Mesothelial cell of epicardium (in vitro differentiated cells): Measurements from ENCODE around the gene IVD. TPM values are rescaled to one million over a fixed set of nuclear protein-coding genes. Genes with fewer than 3 reads are reported as not detected.

Experiments
- DNase-seq, 2 experiments: peaks; one replicate each; pipeline ENCODE4 v3.0.0; 2021; ENCODE audit warnings: low spot score in 2 of 2; ENCODE audit not compliant: unreplicated experiment in 2 of 2
- H3K27ac Mint-ChIP-seq: 2 replicates; pipeline ENCODE4 v1.8.0; 2021; ENCODE audit warnings: mixed read lengths
- H3K27me3 Mint-ChIP-seq: 2 replicates; pipeline ENCODE4 v1.8.0; 2021; ENCODE audit warnings: low read depth, mixed read lengths
- H3K36me3 Mint-ChIP-seq: 2 replicates; pipeline ENCODE4 v1.8.0; 2021; ENCODE audit warnings: mixed read lengths
- H3K4me1 Mint-ChIP-seq: 2 replicates; pipeline ENCODE4 v1.8.0; 2021; ENCODE audit warnings: mixed read lengths
- H3K4me3 Mint-ChIP-seq: 2 replicates; pipeline ENCODE4 v1.8.0; 2021; ENCODE audit warnings: mild to moderate bottlenecking, moderate library complexity, mixed read lengths
- H3K9me3 Mint-ChIP-seq: 2 replicates; pipeline ENCODE4 v1.8.0; 2021; ENCODE audit warnings: mixed read lengths
- total RNA-seq: library from RNA; stranded (reverse); gene quantifications from 3 replicates; pipeline ENCODE4 v1.2.1, GENCODE V29; 2021
- TF ChIP-seq, protein P1 (sequence below): fragments of 200-600 bp; sonication (generic); IDR thresholded peaks from one replicate; pipeline ENCODE4 v1.5.0; 2021; ENCODE audit warnings: antibody characterized with exemption; ENCODE audit not compliant: unreplicated experiment

IVD gene
- total RNA-seq, 1 donor from 2014 or later = 117 TPM

DNA sequence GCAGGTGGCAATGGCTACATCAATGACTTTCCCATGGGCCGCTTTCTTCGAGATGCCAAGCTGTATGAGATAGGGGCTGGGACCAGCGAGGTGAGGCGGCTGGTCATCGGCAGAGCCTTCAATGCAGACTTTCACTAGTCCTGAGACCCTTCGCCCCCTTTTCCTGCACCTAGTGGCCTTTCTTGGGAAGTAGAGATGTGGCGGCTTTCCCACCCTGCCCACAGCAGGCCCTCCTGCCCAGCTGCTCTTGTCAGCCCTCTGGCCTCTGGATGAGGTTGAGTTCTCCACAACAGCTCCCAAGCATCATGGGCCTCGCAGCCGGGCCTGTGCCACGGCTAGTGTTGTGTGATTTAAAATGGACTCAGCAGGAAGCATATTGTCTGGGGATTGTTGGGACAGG lies 12.5 kb downstream of the IVD start:
- TF ChIP-seq, protein P1, sequence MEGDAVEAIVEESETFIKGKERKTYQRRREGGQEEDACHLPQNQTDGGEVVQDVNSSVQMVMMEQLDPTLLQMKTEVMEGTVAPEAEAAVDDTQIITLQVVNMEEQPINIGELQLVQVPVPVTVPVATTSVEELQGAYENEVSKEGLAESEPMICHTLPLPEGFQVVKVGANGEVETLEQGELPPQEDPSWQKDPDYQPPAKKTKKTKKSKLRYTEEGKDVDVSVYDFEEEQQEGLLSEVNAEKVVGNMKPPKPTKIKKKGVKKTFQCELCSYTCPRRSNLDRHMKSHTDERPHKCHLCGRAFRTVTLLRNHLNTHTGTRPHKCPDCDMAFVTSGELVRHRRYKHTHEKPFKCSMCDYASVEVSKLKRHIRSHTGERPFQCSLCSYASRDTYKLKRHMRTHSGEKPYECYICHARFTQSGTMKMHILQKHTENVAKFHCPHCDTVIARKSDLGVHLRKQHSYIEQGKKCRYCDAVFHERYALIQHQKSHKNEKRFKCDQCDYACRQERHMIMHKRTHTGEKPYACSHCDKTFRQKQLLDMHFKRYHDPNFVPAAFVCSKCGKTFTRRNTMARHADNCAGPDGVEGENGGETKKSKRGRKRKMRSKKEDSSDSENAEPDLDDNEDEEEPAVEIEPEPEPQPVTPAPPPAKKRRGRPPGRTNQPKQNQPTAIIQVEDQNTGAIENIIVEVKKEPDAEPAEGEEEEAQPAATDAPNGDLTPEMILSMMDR = no peak
- Mint-ChIP-seq H3K36me3 (peaks cover 18% of the 10 kb centered on the region), H3K4me1 (peaks cover 16% of the 10 kb centered on the region), H3K9me3 (no peaks in the 10 kb centered on the region), H3K27me3 (no peaks in the 10 kb centered on the region), H3K4me3 (no peak overlapping the region), H3K27ac (no peak overlapping the region)
- no peak for DNase-seq

DNA sequence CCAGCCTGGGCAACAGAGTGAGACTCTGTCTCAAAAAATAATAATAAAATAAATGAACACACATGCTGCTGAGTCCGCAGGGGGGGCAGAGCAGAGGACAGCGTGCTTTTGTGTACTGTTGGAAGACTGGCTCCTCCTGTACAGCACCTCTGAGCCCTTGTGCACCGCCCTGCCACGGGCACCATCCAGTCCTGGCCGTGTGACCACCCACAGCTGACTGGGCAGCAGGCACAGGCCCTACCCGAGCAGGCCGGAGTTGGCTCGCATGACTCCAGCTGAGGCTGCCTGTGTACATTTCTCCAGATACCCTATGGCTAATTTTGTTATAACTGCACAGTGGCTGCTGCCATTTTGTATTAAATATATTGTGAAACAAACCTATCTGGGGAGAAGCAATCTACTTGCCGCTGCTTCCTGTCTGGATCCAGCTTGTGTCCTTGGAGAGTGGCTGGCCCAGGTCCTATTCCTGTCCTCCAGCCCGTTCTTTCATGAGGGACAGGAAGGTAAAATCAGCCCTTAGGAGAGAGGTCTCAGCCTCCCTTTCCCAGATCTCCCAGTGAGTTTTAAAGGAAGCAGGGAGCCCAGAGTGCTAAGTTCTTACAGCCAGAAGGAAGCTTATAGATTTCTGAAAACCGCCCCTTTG lies 14.6 kb downstream of the IVD start:
- Mint-ChIP-seq H3K4me1 (peaks cover 16% of the 10 kb centered on the region), H3K36me3 (peaks cover 10% of the 10 kb centered on the region), H3K27ac (no peak overlapping the region), H3K4me3 (no peak overlapping the region), H3K27me3 (no peaks in the 10 kb centered on the region), H3K9me3 (no peaks in the 10 kb centered on the region)
- DNase-seq = no peak
- TF ChIP-seq, protein P1 = no peak

GRCh38 chr15:40420793-40421192 lies 15.2 kb downstream of the IVD start:
- Mint-ChIP-seq H3K9me3 (no peaks in the 10 kb centered on the region), H3K4me3 (no peak overlapping the region), H3K27ac (no peak overlapping the region), H3K36me3 (peaks cover 7% of the 10 kb centered on the region), H3K27me3 (no peaks in the 10 kb centered on the region), H3K4me1 (peaks cover 16% of the 10 kb centered on the region)
- TF ChIP-seq, protein P1 = no peak
- DNase-seq = peak in 1 of 2 experiments; percentile 47

- Mint-ChIP-seq H3K27ac (no peak overlapping the region), H3K36me3 (peaks cover 7% of the 10 kb centered on the region), H3K27me3 (no peaks in the 10 kb centered on the region), H3K9me3 (no peaks in the 10 kb centered on the region), H3K4me3 (no peak overlapping the region), H3K4me1 (peaks cover 16% of the 10 kb centered on the region)
- peak in 1 of 2 experiments; percentile 82 for DNase-seq
- TF ChIP-seq, protein P1 = peak; percentile 76
Measured at GRCh38 chr15:40421246-40422157, 15.9 kb downstream of the IVD start.

DNA sequence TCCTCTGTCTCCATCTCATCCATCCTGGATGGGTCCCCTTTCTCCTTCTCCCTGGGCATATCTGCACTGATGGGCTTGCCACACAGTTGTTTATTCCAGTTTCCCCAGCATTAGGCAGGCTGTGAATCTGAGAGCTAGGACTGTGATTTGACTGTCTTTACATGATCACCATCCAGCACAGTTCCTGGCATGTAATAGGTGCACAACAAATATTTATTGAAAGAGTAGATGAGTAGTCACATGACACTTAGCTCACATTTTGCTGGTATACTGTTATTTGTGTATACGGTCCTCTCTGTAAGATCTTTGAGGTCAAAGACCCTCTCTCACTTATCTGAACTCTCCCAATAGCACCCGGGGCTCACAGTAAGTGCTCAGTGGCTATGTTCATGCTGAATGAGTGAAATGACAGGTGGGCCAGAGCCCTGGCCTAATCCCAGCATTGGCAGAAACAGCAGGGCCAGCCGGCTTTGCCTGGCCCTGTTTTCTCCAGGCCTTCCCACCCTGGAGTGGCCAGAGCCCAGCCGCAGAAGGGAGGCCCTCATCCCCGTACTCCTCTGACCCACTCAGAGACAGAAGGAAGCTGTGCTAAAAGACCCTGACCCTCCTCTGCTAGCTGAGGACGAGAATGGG lies 19.0 kb downstream of the IVD start:
- peaks cover 10% of the 10 kb centered on the region for H3K27me3 Mint-ChIP-seq
- DNase-seq = no peak
- peaks cover 16% of the 10 kb centered on the region for H3K4me1 Mint-ChIP-seq
- no peaks in the 10 kb centered on the region for H3K36me3 Mint-ChIP-seq
- no peak overlapping the region for H3K27ac Mint-ChIP-seq
- no peaks in the 10 kb centered on the region for H3K9me3 Mint-ChIP-seq
- TF ChIP-seq, protein P1 = no peak
- no peak overlapping the region for H3K4me3 Mint-ChIP-seq
